Neural cell (in vitro differentiated cells): ENCODE measurements around the gene MRPL36. TPM values are rescaled to one million over a fixed set of nuclear protein-coding genes. Genes with fewer than 3 reads are reported as not detected.

ENCODE experiments used
- H2AFZ ChIP-seq: fragments of 200-600, 300-800 bp; sonication (generic), shearing (Covaris generic); 2 replicates; pipeline ENCODE4 v1.6.0; 2014; ENCODE audit warnings: low read depth, mild to moderate bottlenecking, antibody characterized with exemption, low read length, moderate library complexity
- H3F3A ChIP-seq: fragments of 200-600 bp; shearing (Covaris generic); 2 replicates; pipeline ENCODE4 v1.6.1; 2016; ENCODE audit warnings: mild to moderate bottlenecking, moderate library complexity, mixed read lengths, antibody characterized with exemption, low read length; ENCODE audit not compliant: insufficient read depth, poor library complexity, severe bottlenecking
- H3K27ac ChIP-seq: fragments of 200-600, 300-800 bp; sonication (generic), shearing (Covaris generic); 2 replicates; pipeline ENCODE4 v1.5.1; 2014; ENCODE audit warnings: mild to moderate bottlenecking, low read length, moderate library complexity
- H3K27me3 ChIP-seq: fragments of 300-800, 200-600 bp; sonication (generic), shearing (Covaris generic); 2 replicates; pipeline ENCODE4 v1.6.0; 2014; ENCODE audit warnings: mild to moderate bottlenecking, low read depth, low read length, moderate library complexity; ENCODE audit not compliant: insufficient read depth
- H3K36me3 ChIP-seq: fragments of 300-800, 200-600 bp; sonication (generic), shearing (Covaris generic); 2 replicates; pipeline ENCODE4 v1.5.1; 2014; ENCODE audit warnings: mild to moderate bottlenecking, antibody characterized with exemption, low read length, moderate library complexity; ENCODE audit not compliant: insufficient read depth
- H3K4me2 ChIP-seq: fragments of 300-800, 200-600 bp; sonication (generic), shearing (Covaris generic); 2 replicates; pipeline ENCODE4 v1.6.0; 2014; ENCODE audit warnings: mild to moderate bottlenecking, low read length
- H3K4me3 ChIP-seq: fragments of 300-800, 200-600 bp; sonication (generic), shearing (Covaris generic); 2 replicates; pipeline ENCODE4 v1.5.1; 2014; ENCODE audit warnings: mild to moderate bottlenecking, low read length, moderate library complexity
- H3K79me2 ChIP-seq: fragments of 200-600 bp; shearing (Covaris generic); replicated peaks from 2 replicates; pipeline ENCODE4 v1.6.0; 2014; ENCODE audit warnings: mild to moderate bottlenecking, low read length, moderate library complexity; ENCODE audit not compliant: insufficient read depth
- H3K9ac ChIP-seq: fragments of 300-800, 200-600 bp; sonication (generic), shearing (Covaris generic); 2 replicates; pipeline ENCODE4 v1.6.1; 2016; ENCODE audit warnings: mild to moderate bottlenecking, low read length, mixed read lengths
- H3K9me2 ChIP-seq: fragments of 200-600 bp; shearing (Covaris generic); 2 replicates; pipeline ENCODE4 v1.6.1; 2016; ENCODE audit warnings: mild to moderate bottlenecking, low read length, mixed read lengths; ENCODE audit not compliant: insufficient read depth
- H3K9me3 ChIP-seq: fragments of 200-600, 300-800 bp; sonication (generic), shearing (Covaris generic); 2 replicates; pipeline ENCODE4 v1.6.1; 2016; ENCODE audit warnings: mild to moderate bottlenecking, mixed run types, low read length, moderate library complexity, mixed read lengths
- H4K20me1 ChIP-seq: fragments of 200-600 bp; shearing (Covaris generic); 2 replicates; pipeline ENCODE4 v1.6.1; 2016; ENCODE audit warnings: mild to moderate bottlenecking, mixed run types; ENCODE audit not compliant: insufficient read depth
- EP300 ChIP-seq: fragments of 450-650 bp; conservative IDR thresholded peaks from 2 replicates; pipeline ENCODE4 v1.6.1; 2014; ENCODE audit warnings: antibody characterized with exemption, mild to moderate bottlenecking, moderate library complexity; ENCODE audit not compliant: poor library complexity, severe bottlenecking
- EZH2 ChIP-seq: fragments of 200-600, 300-800 bp; shearing (Covaris generic), sonication (generic); IDR thresholded peaks from 2 replicates; pipeline ENCODE4 v1.6.1; 2014; ENCODE audit warnings: antibody characterized with exemption, low read length, borderline replicate concordance, mild to moderate bottlenecking; ENCODE audit not compliant: insufficient read depth, poor library complexity, severe bottlenecking
- MXI1 ChIP-seq: fragments of 450-650 bp; conservative IDR thresholded peaks from 2 replicates; pipeline ENCODE4 v1.6.1; 2014; ENCODE audit warnings: antibody characterized with exemption, mild to moderate bottlenecking; ENCODE audit not compliant: poor library complexity, severe bottlenecking
- POLR2AphosphoS5 ChIP-seq: IDR thresholded peaks from 2 replicates; pipeline ENCODE4 v1.6.1; 2012
- RAD21 ChIP-seq: fragments of 450-650 bp; conservative IDR thresholded peaks from 2 replicates; pipeline ENCODE4 v1.6.1; 2014; ENCODE audit warnings: antibody characterized with exemption, mild to moderate bottlenecking, moderate library complexity
- SMC3 ChIP-seq: fragments of 450-650 bp; conservative IDR thresholded peaks from 2 replicates; pipeline ENCODE4 v1.6.1; 2014; ENCODE audit warnings: antibody characterized with exemption, mild to moderate bottlenecking, moderate library complexity; ENCODE audit not compliant: poor library complexity
- TAF1 ChIP-seq: IDR thresholded peaks from 2 replicates; pipeline ENCODE4 v1.6.1; 2012; ENCODE audit warnings: low read depth
- polyA plus RNA-seq: library from polyadenylated mRNA; depleted of rRNA; stranded (reverse); fragments of >200 nt; gene quantifications from 2 replicates; pipeline ENCODE4 v1.2.3, GENCODE V29; 2014
- TF ChIP-seq, protein P1 (sequence below): IDR thresholded peaks from 2 replicates; pipeline ENCODE4 v1.6.1; 2012; ENCODE audit warnings: borderline replicate concordance
- TF ChIP-seq, protein P2 (sequence below): fragments of 450-650 bp; IDR thresholded peaks from 2 replicates; pipeline ENCODE4 v1.5.1; 2014; ENCODE audit warnings: antibody characterized with exemption, mild to moderate bottlenecking, moderate library complexity; ENCODE audit not compliant: poor library complexity, severe bottlenecking

Gene MRPL36
- polyA plus RNA-seq, 1 donor from 2014 or later, result 51.9 TPM

DNA sequence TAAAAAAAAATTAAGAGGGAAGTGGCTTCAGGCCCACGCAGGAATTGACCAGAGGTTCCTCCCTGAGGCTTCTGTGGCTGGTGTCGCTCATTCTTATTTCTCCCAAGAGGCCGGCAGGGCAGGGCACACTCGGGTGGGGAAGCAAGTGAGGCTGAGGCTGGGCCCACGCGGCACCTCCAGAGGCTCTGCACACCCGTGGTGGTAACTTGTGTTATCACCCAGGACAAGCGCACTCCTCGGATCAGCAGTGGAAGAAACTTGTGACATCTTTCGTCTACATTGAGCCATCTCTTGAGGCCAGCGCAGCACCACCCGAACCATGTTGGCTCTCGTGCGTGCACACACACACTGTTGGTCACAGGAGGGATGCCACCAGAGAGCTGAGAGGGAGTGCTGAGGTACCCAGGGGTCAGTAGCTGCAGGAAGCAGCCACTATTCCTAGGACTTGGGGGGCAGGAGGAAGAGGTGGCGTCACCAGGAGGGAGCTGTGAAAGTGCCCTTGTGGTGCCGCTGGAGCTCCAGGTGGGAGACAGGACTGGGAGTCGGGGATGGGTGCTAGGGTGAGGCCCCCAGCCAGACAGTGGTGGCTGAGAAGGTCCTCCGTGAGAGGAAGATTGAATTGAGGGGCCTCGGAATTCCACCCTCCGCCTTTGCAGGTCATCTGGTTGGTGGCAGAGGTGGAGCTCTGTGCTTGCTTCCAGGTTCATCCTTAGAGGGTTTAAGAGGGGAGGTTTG is 8.0 kb upstream of the MRPL36 start:
- TF ChIP-seq, protein P1, sequence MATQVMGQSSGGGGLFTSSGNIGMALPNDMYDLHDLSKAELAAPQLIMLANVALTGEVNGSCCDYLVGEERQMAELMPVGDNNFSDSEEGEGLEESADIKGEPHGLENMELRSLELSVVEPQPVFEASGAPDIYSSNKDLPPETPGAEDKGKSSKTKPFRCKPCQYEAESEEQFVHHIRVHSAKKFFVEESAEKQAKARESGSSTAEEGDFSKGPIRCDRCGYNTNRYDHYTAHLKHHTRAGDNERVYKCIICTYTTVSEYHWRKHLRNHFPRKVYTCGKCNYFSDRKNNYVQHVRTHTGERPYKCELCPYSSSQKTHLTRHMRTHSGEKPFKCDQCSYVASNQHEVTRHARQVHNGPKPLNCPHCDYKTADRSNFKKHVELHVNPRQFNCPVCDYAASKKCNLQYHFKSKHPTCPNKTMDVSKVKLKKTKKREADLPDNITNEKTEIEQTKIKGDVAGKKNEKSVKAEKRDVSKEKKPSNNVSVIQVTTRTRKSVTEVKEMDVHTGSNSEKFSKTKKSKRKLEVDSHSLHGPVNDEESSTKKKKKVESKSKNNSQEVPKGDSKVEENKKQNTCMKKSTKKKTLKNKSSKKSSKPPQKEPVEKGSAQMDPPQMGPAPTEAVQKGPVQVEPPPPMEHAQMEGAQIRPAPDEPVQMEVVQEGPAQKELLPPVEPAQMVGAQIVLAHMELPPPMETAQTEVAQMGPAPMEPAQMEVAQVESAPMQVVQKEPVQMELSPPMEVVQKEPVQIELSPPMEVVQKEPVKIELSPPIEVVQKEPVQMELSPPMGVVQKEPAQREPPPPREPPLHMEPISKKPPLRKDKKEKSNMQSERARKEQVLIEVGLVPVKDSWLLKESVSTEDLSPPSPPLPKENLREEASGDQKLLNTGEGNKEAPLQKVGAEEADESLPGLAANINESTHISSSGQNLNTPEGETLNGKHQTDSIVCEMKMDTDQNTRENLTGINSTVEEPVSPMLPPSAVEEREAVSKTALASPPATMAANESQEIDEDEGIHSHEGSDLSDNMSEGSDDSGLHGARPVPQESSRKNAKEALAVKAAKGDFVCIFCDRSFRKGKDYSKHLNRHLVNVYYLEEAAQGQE, result no peak
- TF ChIP-seq, protein P2, sequence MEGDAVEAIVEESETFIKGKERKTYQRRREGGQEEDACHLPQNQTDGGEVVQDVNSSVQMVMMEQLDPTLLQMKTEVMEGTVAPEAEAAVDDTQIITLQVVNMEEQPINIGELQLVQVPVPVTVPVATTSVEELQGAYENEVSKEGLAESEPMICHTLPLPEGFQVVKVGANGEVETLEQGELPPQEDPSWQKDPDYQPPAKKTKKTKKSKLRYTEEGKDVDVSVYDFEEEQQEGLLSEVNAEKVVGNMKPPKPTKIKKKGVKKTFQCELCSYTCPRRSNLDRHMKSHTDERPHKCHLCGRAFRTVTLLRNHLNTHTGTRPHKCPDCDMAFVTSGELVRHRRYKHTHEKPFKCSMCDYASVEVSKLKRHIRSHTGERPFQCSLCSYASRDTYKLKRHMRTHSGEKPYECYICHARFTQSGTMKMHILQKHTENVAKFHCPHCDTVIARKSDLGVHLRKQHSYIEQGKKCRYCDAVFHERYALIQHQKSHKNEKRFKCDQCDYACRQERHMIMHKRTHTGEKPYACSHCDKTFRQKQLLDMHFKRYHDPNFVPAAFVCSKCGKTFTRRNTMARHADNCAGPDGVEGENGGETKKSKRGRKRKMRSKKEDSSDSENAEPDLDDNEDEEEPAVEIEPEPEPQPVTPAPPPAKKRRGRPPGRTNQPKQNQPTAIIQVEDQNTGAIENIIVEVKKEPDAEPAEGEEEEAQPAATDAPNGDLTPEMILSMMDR, result no peak
- no peak for TF ChIP-seq POLR2AphosphoS5
- TF ChIP-seq SMC3, result no peak
- TF ChIP-seq MXI1, result no peak
- TF ChIP-seq EZH2, result no peak
- no peak for TF ChIP-seq EP300
- TF ChIP-seq TAF1, result no peak
- no peak for TF ChIP-seq RAD21
- Histone ChIP-seq H3F3A (no peaks in the 10 kb centered on the region), H3K27ac (no peak overlapping the region), H3K27me3 (no peaks in the 10 kb centered on the region), H3K9me2 (no peaks in the 10 kb centered on the region), H4K20me1 (no peaks in the 10 kb centered on the region), H3K4me2 (no peak overlapping the region), H2AFZ (no peak overlapping the region), H3K36me3 (peaks cover 6% of the 10 kb centered on the region), H3K9me3 (no peaks in the 10 kb centered on the region), H3K4me3 (no peak overlapping the region), H3K79me2 (peaks cover 6% of the 10 kb centered on the region), H3K9ac (no peak overlapping the region)

DNA sequence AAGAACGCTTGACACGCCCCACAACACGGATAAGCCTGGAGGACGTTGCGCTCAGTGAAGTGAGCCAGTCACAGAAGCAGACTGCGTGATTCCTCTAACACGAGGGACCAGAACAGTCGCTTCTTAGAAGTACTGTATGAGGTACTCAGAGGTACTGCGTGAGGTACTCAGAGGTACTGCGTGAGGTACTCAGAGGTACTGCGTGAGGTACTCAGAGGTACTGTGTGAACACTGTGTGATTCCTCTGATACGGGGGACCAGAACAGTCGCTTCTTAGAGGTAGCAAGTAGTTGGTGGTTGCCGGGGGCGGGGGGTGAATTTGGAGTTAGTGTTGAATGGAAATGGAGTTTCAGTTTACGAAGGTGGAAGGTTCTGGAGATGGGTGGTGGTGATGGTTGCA is 7.3 kb upstream of the MRPL36 start:
- no peaks in the 10 kb centered on the region for H3K9me2 ChIP-seq
- no peaks in the 10 kb centered on the region for H3K27me3 ChIP-seq
- H4K20me1 ChIP-seq, result no peaks in the 10 kb centered on the region
- no peak overlapping the region for H3K4me3 ChIP-seq
- H3K9me3 ChIP-seq, result no peaks in the 10 kb centered on the region
- peaks cover 12% of the 10 kb centered on the region for H3K79me2 ChIP-seq
- H3K36me3 ChIP-seq, result peaks cover 5% of the 10 kb centered on the region
- H3K9ac ChIP-seq, result no peak overlapping the region
- TF ChIP-seq, protein P1, result no peak
- no peak for TF ChIP-seq POLR2AphosphoS5
- TF ChIP-seq MXI1, result no peak
- no peak for TF ChIP-seq SMC3
- no peak for TF ChIP-seq EP300
- TF ChIP-seq EZH2, result no peak
- no peak for TF ChIP-seq TAF1
- no peak for TF ChIP-seq RAD21
- TF ChIP-seq, protein P2, result no peak
- no peak overlapping the region for H3K27ac ChIP-seq
- H3K4me2 ChIP-seq, result no peak overlapping the region
- no peak overlapping the region for H2AFZ ChIP-seq
- H3F3A ChIP-seq, result no peaks in the 10 kb centered on the region
